ENCODE data around the gene DEPDC7.

GRCh38 chr11:32983506-32983905 lies 32.2 kb upstream of the DEPDC7 start:
- TF ChIP-seq CTCF (conservative IDR thresholded peaks at IDR 0.05 in 1 of 2, IDR thresholded peaks at IDR 0.05 in 1 of 2; ENCODE audit: extremely low read depth in 1 of 2, insufficient read depth in 1 of 2, low read depth in 1 of 2, low read length in 2 of 2) = no peak
- TF ChIP-seq EZH2 (IDR thresholded peaks at IDR 0.05; ENCODE audit: borderline replicate concordance, low read length) = no peak
